Nephron (organoid): Measurements from ENCODE around the gene DNER.

Experiments
- H3K27ac Mint-ChIP-seq, 3 experiments: 2 replicates each; pipeline ENCODE4 v1.8.0; 2020; ENCODE audit warnings: mixed read lengths in 3 of 3, mild to moderate bottlenecking in 2 of 3, moderate library complexity in 1 of 3
- H3K27me3 Mint-ChIP-seq: 2 replicates; pipeline ENCODE4 v1.8.0; 2021; ENCODE audit warnings: low read depth, mild to moderate bottlenecking, moderate library complexity, mixed read lengths
- H3K36me3 Mint-ChIP-seq: 2 replicates; pipeline ENCODE4 v1.8.0; 2020; ENCODE audit warnings: low read depth, mixed read lengths
- H3K4me1 Mint-ChIP-seq: 2 replicates; pipeline ENCODE4 v1.8.0; 2020; ENCODE audit warnings: mixed read lengths
- H3K4me3 Mint-ChIP-seq, 3 experiments: 2 replicates each; pipeline ENCODE4 v1.8.0; 2020; ENCODE audit warnings: mild to moderate bottlenecking in 3 of 3, mixed read lengths in 3 of 3, moderate library complexity in 2 of 3
- H3K9me3 Mint-ChIP-seq: 2 replicates; pipeline ENCODE4 v1.8.0; 2020; ENCODE audit warnings: mixed read lengths
- CTCF ChIP-seq, 3 experiments: fragments of 200-600 bp; sonication (generic); IDR thresholded peaks; one replicate each; pipeline ENCODE4 v1.5.0; 2021; ENCODE audit warnings: antibody characterized with exemption in 3 of 3; ENCODE audit not compliant: unreplicated experiment in 3 of 3

The DNER gene

GRCh38 chr2:229363185-229363814, 351.1 kb downstream of the DNER start:
- no peak for TF ChIP-seq CTCF (IDR thresholded peaks at IDR 0.05; ENCODE audit: unreplicated experiment in 3 of 3)
- H3K27me3 Mint-ChIP-seq: no peaks in the 10 kb centered on the region
- no peaks in the 10 kb centered on the region for H3K36me3 Mint-ChIP-seq
- no peaks in the 10 kb centered on the region for H3K4me1 Mint-ChIP-seq
- no peak overlapping the region for H3K4me3 Mint-ChIP-seq
- H3K9me3 Mint-ChIP-seq: peaks cover 2% of the 10 kb centered on the region
- peak overlapping the region in 1 of 3 experiments; percentile 38 for H3K27ac Mint-ChIP-seq

- Mint-ChIP-seq H3K27me3 (peaks cover 8% of the 10 kb centered on the region), H3K9me3 (peaks cover 6% of the 10 kb centered on the region), H3K27ac (no peak overlapping the region), H3K4me1 (peaks cover 5% of the 10 kb centered on the region), H3K36me3 (no peaks in the 10 kb centered on the region), H3K4me3 (no peak overlapping the region)
- TF ChIP-seq CTCF (IDR thresholded peaks at IDR 0.05; ENCODE audit: unreplicated experiment in 3 of 3): no peak
These were observed 363.5 kb downstream of the DNER start for GRCh38 chr2:229350883-229351282.

GRCh38 chr2:229350117-229350805, 364.1 kb downstream of the DNER start:
- Mint-ChIP-seq H3K4me1 (peaks cover 5% of the 10 kb centered on the region), H3K4me3 (no peak overlapping the region), H3K9me3 (peaks cover 6% of the 10 kb centered on the region), H3K36me3 (no peaks in the 10 kb centered on the region), H3K27me3 (peaks cover 8% of the 10 kb centered on the region), H3K27ac (no peak overlapping the region)
- TF ChIP-seq CTCF (IDR thresholded peaks at IDR 0.05; ENCODE audit: unreplicated experiment in 3 of 3): no peak

- no peak overlapping the region for H3K27ac Mint-ChIP-seq
- H3K4me3 Mint-ChIP-seq: no peak overlapping the region
- no peaks in the 10 kb centered on the region for H3K36me3 Mint-ChIP-seq
- no peak for TF ChIP-seq CTCF (IDR thresholded peaks at IDR 0.05; ENCODE audit: unreplicated experiment in 3 of 3)
- peaks cover 8% of the 10 kb centered on the region for H3K27me3 Mint-ChIP-seq
- H3K9me3 Mint-ChIP-seq: peaks cover 6% of the 10 kb centered on the region
- peaks cover 5% of the 10 kb centered on the region for H3K4me1 Mint-ChIP-seq
These were observed 366.2 kb downstream of the DNER start for GRCh38 chr2:229348128-229348527.

- no peaks in the 10 kb centered on the region for H3K36me3 Mint-ChIP-seq
- peaks cover 5% of the 10 kb centered on the region for H3K4me1 Mint-ChIP-seq
- H3K4me3 Mint-ChIP-seq: no peak overlapping the region
- peaks cover 8% of the 10 kb centered on the region for H3K27me3 Mint-ChIP-seq
- no peak for TF ChIP-seq CTCF (IDR thresholded peaks at IDR 0.05; ENCODE audit: unreplicated experiment in 3 of 3)
- H3K27ac Mint-ChIP-seq: no peak overlapping the region
- peaks cover 6% of the 10 kb centered on the region for H3K9me3 Mint-ChIP-seq
These were observed 367.4 kb downstream of the DNER start for GRCh38 chr2:229346816-229347540.
